ENCODE measurements around the gene AGBL3.
A peak's percentile ranks its signal among the peaks of the same experiment; 100 is the strongest.

Gene AGBL3

GRCh38 chr7:134988161-134988560 is 1.9 kb downstream of the AGBL3 start:
- no peak for DNase-seq (ENCODE audit: low spot score)
- in situ Hi-C loops (cut with MboI; ENCODE audit: low pct_unique_long_range_greater_than_20kb, low sequenced_read_pairs, unreplicated experiment) = no loop called here
- no peak for TF ChIP-seq CTCF (IDR thresholded peaks at IDR 0.05; ENCODE audit: extremely low read depth, insufficient read depth, missing control alignments)

GRCh38 chr7:134991469-134992339 is 5.4 kb downstream of the AGBL3 start:
- in situ Hi-C loops (cut with MboI; ENCODE audit: low pct_unique_long_range_greater_than_20kb, low sequenced_read_pairs, unreplicated experiment) = loop anchor here (10.0 kb wide), 1 partner anchor 163 kb away; no protein-coding TSS in a partner anchor
- TF ChIP-seq CTCF (IDR thresholded peaks at IDR 0.05; ENCODE audit: extremely low read depth, insufficient read depth, missing control alignments) = no peak
- no peak for DNase-seq (ENCODE audit: low spot score)

- in situ Hi-C loops (cut with MboI; ENCODE audit: low pct_unique_long_range_greater_than_20kb, low sequenced_read_pairs, unreplicated experiment) = loop anchor here (10.0 kb wide), 1 partner anchor 162 kb away; no protein-coding TSS in a partner anchor
- DNase-seq (ENCODE audit: low spot score) = peak; percentile 54
- no peak for TF ChIP-seq CTCF (IDR thresholded peaks at IDR 0.05; ENCODE audit: extremely low read depth, insufficient read depth, missing control alignments)
These were observed 6.4 kb downstream of the AGBL3 start for GRCh38 chr7:134992626-134993179.

- in situ Hi-C loops (cut with MboI; ENCODE audit: low pct_unique_long_range_greater_than_20kb, low sequenced_read_pairs, unreplicated experiment) = loop anchor here (10.0 kb wide), 1 partner anchor 161 kb away; no protein-coding TSS in a partner anchor
- DNase-seq (ENCODE audit: low spot score) = no peak
- TF ChIP-seq CTCF (IDR thresholded peaks at IDR 0.05; ENCODE audit: extremely low read depth, insufficient read depth, missing control alignments) = no peak
These were observed 7.7 kb downstream of the AGBL3 start for GRCh38 chr7:134993877-134994456.

GRCh38 chr7:134995239-134996096 is 9.2 kb downstream of the AGBL3 start:
- in situ Hi-C loops (cut with MboI; ENCODE audit: low pct_unique_long_range_greater_than_20kb, low sequenced_read_pairs, unreplicated experiment) = loop anchor here (10.0 kb wide), 1 partner anchor 159 kb away; no protein-coding TSS in a partner anchor
- DNase-seq (ENCODE audit: low spot score) = peak; percentile 35
- no peak for TF ChIP-seq CTCF (IDR thresholded peaks at IDR 0.05; ENCODE audit: extremely low read depth, insufficient read depth, missing control alignments)

- in situ Hi-C loops (cut with MboI; ENCODE audit: low pct_unique_long_range_greater_than_20kb, low sequenced_read_pairs, unreplicated experiment) = loop anchor here (10.0 kb wide), 1 partner anchor 159 kb away; no protein-coding TSS in a partner anchor
- DNase-seq (ENCODE audit: low spot score) = peak; percentile 35
- no peak for TF ChIP-seq CTCF (IDR thresholded peaks at IDR 0.05; ENCODE audit: extremely low read depth, insufficient read depth, missing control alignments)
These were observed 9.8 kb downstream of the AGBL3 start for GRCh38 chr7:134996097-134996550.

Data from GM13977 (cell line).